H9 (cell line): ENCODE measurements around the gene STARD3. TPM values are rescaled to one million over a fixed set of nuclear protein-coding genes. Genes with fewer than 3 reads are reported as not detected.

Source experiments
- DNase-seq: peaks from one replicate; pipeline ENCODE4 v3.0.0-alpha.2; 2017
- H2AFZ ChIP-seq: one replicate; pipeline ENCODE4 v1.6.1; 2013; ENCODE audit warnings: mild to moderate bottlenecking, low read length, control low read depth, moderate library complexity
- H2AK5ac ChIP-seq: 2 replicates; pipeline ENCODE4 v1.6.1; 2013; ENCODE audit warnings: low read length, control low read depth, mixed read lengths; ENCODE audit not compliant: insufficient read length
- H2BK120ac ChIP-seq: one replicate; pipeline ENCODE4 v1.6.1; 2013; ENCODE audit warnings: low read depth, mild to moderate bottlenecking, low read length, control low read depth, inconsistent platforms; ENCODE audit not compliant: poor library complexity, severe bottlenecking
- H2BK12ac ChIP-seq: 2 replicates; pipeline ENCODE4 v1.6.1; 2013; ENCODE audit warnings: low read length, control low read depth, mixed read lengths, low read depth; ENCODE audit not compliant: insufficient read length
- H2BK15ac ChIP-seq: 2 replicates; pipeline ENCODE4 v1.6.1; 2013; ENCODE audit warnings: low read depth, low read length, control low read depth
- H2BK20ac ChIP-seq: one replicate; pipeline ENCODE4 v1.6.1; 2013; ENCODE audit warnings: low read depth, mild to moderate bottlenecking, low read length, control low read depth, inconsistent platforms; ENCODE audit not compliant: poor library complexity, severe bottlenecking
- H2BK5ac ChIP-seq: 2 replicates; pipeline ENCODE4 v1.6.1; 2013; ENCODE audit warnings: low read length, control low read depth, mixed read lengths; ENCODE audit not compliant: insufficient read length
- H3K14ac ChIP-seq: 2 replicates; pipeline ENCODE4 v1.6.1; 2013; ENCODE audit warnings: low read length, control low read depth; ENCODE audit not compliant: insufficient read depth
- H3K18ac ChIP-seq: 2 replicates; pipeline ENCODE4 v1.6.1; 2013; ENCODE audit warnings: low read depth, mild to moderate bottlenecking, mixed read lengths, low read length, control low read depth; ENCODE audit not compliant: insufficient read length
- H3K23ac ChIP-seq: 2 replicates; pipeline ENCODE4 v1.6.1; 2013; ENCODE audit warnings: low read length, control low read depth, mixed read lengths, low read depth; ENCODE audit not compliant: insufficient read length
- H3K23me2 ChIP-seq: 2 replicates; pipeline ENCODE4 v1.6.1; 2013; ENCODE audit warnings: low read depth, mild to moderate bottlenecking, mixed read lengths, low read length, control low read depth; ENCODE audit not compliant: insufficient read length, poor library complexity, severe bottlenecking
- H3K27ac ChIP-seq: 2 replicates; pipeline ENCODE4 v1.5.1; 2013; ENCODE audit warnings: low read length, control low read depth, mixed read lengths, low read depth; ENCODE audit not compliant: insufficient read length
- H3K27me3 ChIP-seq: 2 replicates; pipeline ENCODE4 v1.6.1; 2013; ENCODE audit warnings: low read length, control low read depth, inconsistent platforms; ENCODE audit not compliant: insufficient read depth
- H3K4ac ChIP-seq: 2 replicates; pipeline ENCODE4 v1.6.1; 2013; ENCODE audit warnings: low read depth, mild to moderate bottlenecking, control low read depth, inconsistent platforms, low read length, moderate library complexity
- H3K4me1 ChIP-seq: 2 replicates; pipeline ENCODE4 v1.6.1; 2013; ENCODE audit warnings: low read length, control low read depth, inconsistent platforms; ENCODE audit not compliant: insufficient read depth
- H3K4me2 ChIP-seq: 2 replicates; pipeline ENCODE4 v1.6.1; 2013; ENCODE audit warnings: low read length, control low read depth, mixed read lengths; ENCODE audit not compliant: insufficient read length, insufficient read depth
- H3K56ac ChIP-seq: 2 replicates; pipeline ENCODE4 v1.6.1; 2013; ENCODE audit warnings: low read depth, mild to moderate bottlenecking, mixed read lengths, low read length, control low read depth; ENCODE audit not compliant: insufficient read length
- H3K79me1 ChIP-seq: 2 replicates; pipeline ENCODE4 v1.6.1; 2013; ENCODE audit warnings: low read depth, mild to moderate bottlenecking, moderate library complexity, low read length, control low read depth, inconsistent platforms; ENCODE audit not compliant: insufficient read depth, poor library complexity, severe bottlenecking
- H3K79me2 ChIP-seq: 2 replicates; pipeline ENCODE4 v1.6.1; 2013; ENCODE audit warnings: low read length, control low read depth, inconsistent platforms; ENCODE audit not compliant: insufficient read depth
- H3K9ac ChIP-seq: 2 replicates; pipeline ENCODE4 v1.6.1; 2013; ENCODE audit warnings: low read length, control low read depth, mixed read lengths; ENCODE audit not compliant: insufficient read length; ENCODE audit errors: extremely low read depth
- H3K9me3 ChIP-seq: one replicate; pipeline ENCODE4 v1.6.1; 2013; ENCODE audit warnings: low read depth, low read length, inconsistent platforms; ENCODE audit not compliant: control insufficient read depth
- H3T11ph ChIP-seq: one replicate; pipeline ENCODE4 v1.6.1; 2013; ENCODE audit warnings: mild to moderate bottlenecking, low read length, control low read depth, inconsistent platforms
- H4K20me1 ChIP-seq: one replicate; pipeline ENCODE4 v1.6.1; 2013; ENCODE audit not compliant: control insufficient read depth, insufficient read length, insufficient read depth
- H4K5ac ChIP-seq: 2 replicates; pipeline ENCODE4 v1.6.1; 2013; ENCODE audit warnings: low read depth, mild to moderate bottlenecking, mixed read lengths, low read length, control low read depth; ENCODE audit not compliant: insufficient read length
- H4K8ac ChIP-seq: replicated peaks from 2 replicates; pipeline ENCODE4 v1.6.1; 2013; ENCODE audit warnings: low read length, control low read depth, mixed read lengths, low read depth; ENCODE audit not compliant: insufficient read length
- H4K91ac ChIP-seq: 2 replicates; pipeline ENCODE4 v1.6.1; 2013; ENCODE audit warnings: low read depth, mild to moderate bottlenecking, moderate library complexity, mixed read lengths, low read length, control low read depth; ENCODE audit not compliant: insufficient read length
- H3K27ac Mint-ChIP-seq, 3 experiments: 2 replicates in 2 of 3; 3 replicates in 1 of 3; pipeline ENCODE4 v1.8.0; 2020 to 2021; ENCODE audit warnings: mixed read lengths in 3 of 3, mild to moderate bottlenecking in 1 of 3, moderate library complexity in 1 of 3
- H3K27me3 Mint-ChIP-seq: 2 replicates; pipeline ENCODE4 v1.8.0; 2021; ENCODE audit warnings: low read depth, mild to moderate bottlenecking, moderate library complexity, mixed read lengths
- H3K36me3 Mint-ChIP-seq, 3 experiments: 2 replicates in 2 of 3; 3 replicates in 1 of 3; pipeline ENCODE4 v1.8.0; 2020 to 2021; ENCODE audit warnings: low read depth in 3 of 3, mixed read lengths in 3 of 3; ENCODE audit not compliant: insufficient read depth in 1 of 3
- H3K4me1 Mint-ChIP-seq, 2 experiments: 2 replicates each; pipeline ENCODE4 v1.8.0; 2020; ENCODE audit warnings: mixed read lengths in 2 of 2
- H3K4me3 Mint-ChIP-seq, 2 experiments: 2 replicates in 1 of 2; 3 replicates in 1 of 2; pipeline ENCODE4 v1.8.0; 2020 to 2021; ENCODE audit warnings: mild to moderate bottlenecking in 2 of 2, mixed read lengths in 2 of 2, moderate library complexity in 1 of 2
- H3K9me3 Mint-ChIP-seq, 2 experiments: 2 replicates in 1 of 2; 3 replicates in 1 of 2; pipeline ENCODE4 v1.8.0; 2020; ENCODE audit warnings: mild to moderate bottlenecking in 2 of 2, mixed read lengths in 2 of 2, moderate library complexity in 1 of 2
- CTCF ChIP-seq: fragments of 200-600 bp; sonication (generic); conservative IDR thresholded peaks from 3 replicates; pipeline ENCODE4 v1.8.0; 2021; ENCODE audit warnings: antibody characterized with exemption, mild to moderate bottlenecking
- WGBS: extraction: QIAGEN DNeasy Blood & Tissue Kit; methylation state at CpG from one replicate; pipeline ENCODE4 v1.1.7; 2013; ENCODE audit warnings: missing lambda C conversion rate, low lambda C conversion rate, mixed read lengths; ENCODE audit not compliant: insufficient read length; ENCODE audit errors: extremely low coverage; 5-methylcytosine and 5-hydroxymethylcytosine counted together
- total RNA-seq: library from RNA; stranded (reverse); gene quantifications from 2 replicates; pipeline ENCODE4 v1.2.1, GENCODE V29; 2021

STARD3 gene
- total RNA-seq, 1 experiment from 2014 or later, result 51.3 TPM

GRCh38 chr17:39619786-39620101 is 17.2 kb upstream of the STARD3 start:
- H3K4me3 Mint-ChIP-seq, result no peak overlapping the region
- WGBS, result no CpG with 5 or more reads among the region's 1 CpG
- no peak for DNase-seq
- H2BK20ac ChIP-seq, result no peak overlapping the region
- H3K4me2 ChIP-seq, result no peak overlapping the region
- H3K14ac ChIP-seq, result no peak overlapping the region; the same call in 1 of the 2 replicates
- no peak overlapping the region for H3K27ac Mint-ChIP-seq
- H3K27me3 Mint-ChIP-seq, result peaks cover 96% of the 10 kb centered on the region
- no peak overlapping the region for H2BK12ac ChIP-seq
- H2BK120ac ChIP-seq, result no peak overlapping the region
- no peaks in the 10 kb centered on the region for H4K20me1 ChIP-seq
- H2AK5ac ChIP-seq, result no peak overlapping the region
- H3K9ac ChIP-seq, result no peak overlapping the region
- no peaks in the 10 kb centered on the region for H3K4me1 ChIP-seq
- no peak overlapping the region for H4K8ac ChIP-seq
- no peak overlapping the region for H3K4ac ChIP-seq
- H3K9me3 Mint-ChIP-seq, result no peaks in the 10 kb centered on the region; a peak in 1 of 5 replicates
- H3K36me3 Mint-ChIP-seq, result no peaks in the 10 kb centered on the region
- H3K9me3 ChIP-seq, result no peaks in the 10 kb centered on the region
- no peak overlapping the region for H2AFZ ChIP-seq
- no peak overlapping the region for H2BK5ac ChIP-seq
- peaks cover 22 to 28% of the 10 kb centered on the region in 2 experiments for H3K4me1 Mint-ChIP-seq
- H4K5ac ChIP-seq, result no peak overlapping the region
- TF ChIP-seq CTCF, result no peak
- no peak overlapping the region for H2BK15ac ChIP-seq
- H3K79me1 ChIP-seq, result no peaks in the 10 kb centered on the region
- H4K91ac ChIP-seq, result no peak overlapping the region
- no peak overlapping the region for H3T11ph ChIP-seq
- H3K79me2 ChIP-seq, result no peaks in the 10 kb centered on the region
- H3K23ac ChIP-seq, result no peak overlapping the region
- no peak overlapping the region for H3K56ac ChIP-seq
- peaks cover 2% of the 10 kb centered on the region for H3K23me2 ChIP-seq
- no peak overlapping the region for H3K27ac ChIP-seq
- H3K18ac ChIP-seq, result no peak overlapping the region
- H3K27me3 ChIP-seq, result peaks cover 19% of the 10 kb centered on the region; the same call in 1 of the 2 replicates
